GM15510 (cell line): ENCODE data around the gene LGR6.

Source experiments
- POLR2A ChIP-seq: IDR thresholded peaks from 3 replicates; pipeline ENCODE4 v1.6.1; 2011; ENCODE audit warnings: borderline replicate concordance; ENCODE audit not compliant: insufficient read length; ENCODE audit errors: extremely low read depth

The LGR6 gene

GRCh38 chr1:202193614-202194327 is at the start of gene LGR6:
TSS of gene LGR6 (plus strand) at chr1:202193799. CDS start at chr1:202193990, 191 bp downstream.
- no peak for TF ChIP-seq POLR2A

DNA sequence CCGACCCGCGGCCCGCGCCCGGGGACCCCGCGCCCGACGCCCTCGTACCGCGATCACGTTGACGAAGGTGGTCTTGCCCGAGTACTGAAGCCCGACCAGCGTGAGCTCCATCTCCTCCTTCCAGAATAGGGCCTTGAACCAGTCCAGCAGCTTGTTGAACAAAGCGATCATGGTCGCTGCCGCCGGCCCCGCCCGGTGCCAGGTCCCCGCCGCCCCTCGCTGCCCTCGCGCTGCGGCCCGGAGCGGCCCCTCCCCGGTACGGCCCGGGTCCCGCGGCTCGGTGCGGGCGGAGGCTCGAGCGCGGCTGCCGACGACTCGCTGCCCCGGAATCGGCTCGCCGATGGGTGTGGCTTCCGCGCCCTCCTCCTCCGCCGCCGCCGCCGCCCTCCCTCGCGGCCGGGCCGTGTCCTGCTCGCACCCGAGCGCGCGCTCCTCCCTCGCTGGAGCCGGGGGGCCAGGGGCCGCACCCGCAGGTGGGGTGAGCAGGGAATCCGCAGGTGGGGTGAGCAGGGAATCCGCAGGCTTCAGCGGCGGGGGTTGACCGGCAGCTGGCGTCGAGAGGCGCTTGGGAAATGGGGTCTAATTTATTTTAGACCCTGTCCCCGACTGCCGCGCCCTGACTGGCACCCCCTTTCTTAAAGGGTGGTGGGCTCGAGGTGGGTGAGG is 49.1 kb upstream of the LGR6 start, which contains the start of gene ARL8A:
Gene ARL8A, minus strand, starts transcription at position 336 of the 666 bp plus-strand sequence. Its CDS starts 165 bp downstream, at position 171.
- TF ChIP-seq POLR2A = peak; percentile 62

- no peak for TF ChIP-seq POLR2A
These were observed 48.4 kb upstream of the LGR6 start for GRCh38 chr1:202145068-202145743.

GRCh38 chr1:202146279-202146678 is 47.3 kb upstream of the LGR6 start:
- TF ChIP-seq POLR2A = no peak

DNA sequence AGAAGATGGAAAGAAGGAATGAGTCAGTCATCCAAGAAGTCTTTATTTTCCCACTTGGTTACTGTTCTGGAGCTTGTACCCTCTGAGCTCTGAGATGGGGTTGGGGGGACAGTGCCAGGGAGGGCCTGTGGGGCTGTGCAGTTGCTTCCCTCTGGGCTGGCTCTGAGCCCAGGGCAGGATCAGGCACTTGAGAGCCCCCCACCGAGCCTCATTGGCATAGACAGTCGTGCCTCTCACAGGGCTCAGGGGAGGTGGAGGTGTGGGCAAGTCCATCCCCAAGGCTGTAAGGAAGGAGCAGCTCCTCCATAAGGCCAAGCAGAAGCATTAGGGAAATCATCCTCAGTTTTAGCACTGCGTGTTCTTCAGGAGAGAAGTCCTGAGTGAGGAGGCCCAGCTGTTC is 46.6 kb upstream of the LGR6 start:
- no peak for TF ChIP-seq POLR2A

- no peak for TF ChIP-seq POLR2A
These were observed 45.2 kb upstream of the LGR6 start for GRCh38 chr1:202148391-202148790.

DNA sequence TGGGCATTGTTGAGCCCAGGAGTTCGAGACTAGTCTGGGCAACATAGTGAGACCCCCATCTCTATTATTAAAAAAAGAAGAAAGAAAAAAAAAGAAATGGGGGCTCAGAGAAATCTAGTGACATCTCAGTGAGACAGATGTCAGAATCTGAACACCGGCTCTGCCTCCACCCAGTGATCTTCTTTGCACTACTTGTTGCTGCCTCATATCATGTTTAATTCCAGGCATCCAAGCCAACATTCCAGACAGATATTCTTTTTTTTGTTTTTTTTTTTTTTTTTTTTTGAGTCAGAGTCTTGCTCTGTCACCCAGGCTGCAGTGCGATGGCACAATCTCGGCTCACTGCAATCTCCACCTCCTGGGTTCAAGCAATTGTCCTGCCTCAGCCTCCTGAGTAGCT is 44.0 kb upstream of the LGR6 start:
- TF ChIP-seq POLR2A = no peak

GRCh38 chr1:202150187-202150586 is 43.4 kb upstream of the LGR6 start:
- no peak for TF ChIP-seq POLR2A

GRCh38 chr1:202150602-202151001 is 43.0 kb upstream of the LGR6 start:
- TF ChIP-seq POLR2A = no peak

DNA sequence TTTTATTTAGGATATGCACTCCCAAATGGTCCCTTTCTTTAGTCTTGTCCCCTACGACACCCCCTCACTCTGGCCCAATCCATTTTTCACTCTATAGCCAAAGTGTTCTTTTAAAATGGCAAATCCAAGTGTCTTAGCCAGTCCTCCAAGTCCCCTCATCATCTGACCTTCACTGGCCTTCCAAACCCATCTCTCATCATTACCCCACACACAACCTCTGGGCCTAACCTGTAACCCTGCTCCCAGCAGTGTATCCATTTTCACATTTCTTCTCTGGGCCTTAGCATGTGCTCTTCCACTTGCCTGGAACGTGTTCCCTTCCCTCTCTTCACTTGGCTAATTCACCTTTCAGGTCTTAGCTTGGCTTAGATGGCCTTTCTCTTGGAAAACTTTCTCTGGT is 42.6 kb upstream of the LGR6 start:
- no peak for TF ChIP-seq POLR2A

- no peak for TF ChIP-seq POLR2A
These were observed 41.2 kb upstream of the LGR6 start for GRCh38 chr1:202152399-202152798.

DNA sequence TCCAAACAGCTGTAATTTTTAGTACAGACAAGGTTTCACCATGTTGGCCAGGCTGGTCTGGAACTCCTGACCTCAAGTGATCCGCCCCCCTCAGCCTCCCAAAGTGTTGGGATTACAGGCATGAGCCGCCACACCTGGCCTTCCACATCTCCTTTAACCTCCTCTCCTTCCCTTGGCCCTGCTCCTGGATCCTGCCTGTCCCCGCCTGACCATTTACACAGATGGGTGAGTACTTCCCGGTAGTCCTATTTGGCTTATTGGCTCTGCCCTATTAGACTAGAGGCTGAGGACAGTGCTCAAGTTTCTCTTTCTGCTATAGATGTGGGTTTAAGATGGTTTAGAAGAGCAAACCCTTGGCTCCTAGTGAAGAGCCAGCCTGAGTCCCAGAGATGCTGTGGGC is 40.3 kb upstream of the LGR6 start:
- TF ChIP-seq POLR2A = no peak

DNA sequence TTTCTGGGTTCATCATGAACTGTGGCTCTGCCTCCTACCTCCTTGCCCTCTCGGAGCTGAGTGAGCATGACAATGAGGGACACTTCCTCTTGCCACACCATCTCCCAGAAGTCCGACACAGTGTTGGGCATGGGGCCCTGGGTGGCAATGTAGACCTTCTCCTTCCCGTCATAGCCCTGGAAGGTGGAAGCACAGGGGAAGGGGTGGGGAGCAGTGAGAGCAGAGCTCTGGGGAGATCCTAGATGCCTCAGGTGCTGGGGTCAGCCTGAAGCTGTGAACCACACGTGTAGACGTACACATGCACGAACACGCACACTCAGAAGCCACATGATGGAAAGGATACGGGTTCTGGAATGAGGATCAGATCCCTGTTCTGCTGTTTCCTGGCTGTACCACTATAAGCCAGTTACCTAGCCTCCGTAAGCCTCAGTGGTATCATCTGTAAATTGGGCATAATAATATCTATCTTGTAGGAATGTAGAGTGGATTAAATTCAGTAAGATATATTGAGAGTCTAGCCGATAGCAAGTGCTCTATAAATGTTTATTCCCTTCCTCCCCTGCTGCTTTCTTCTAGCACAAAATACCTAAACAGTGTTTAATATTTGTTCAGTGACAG is 39.3 kb upstream of the LGR6 start:
- TF ChIP-seq POLR2A = no peak

- TF ChIP-seq POLR2A = no peak
These were observed 38.7 kb upstream of the LGR6 start for GRCh38 chr1:202154766-202155477.
